H4 (cell line): Measurements from ENCODE around the gene HPGDS. TPM values are rescaled to one million over a fixed set of nuclear protein-coding genes. Genes with fewer than 3 reads are reported as not detected.
"Not testable (repeated sequence)": the region's sequence is repeated elsewhere in the genome, so short reads cannot be mapped to it uniquely, and the experiment has no call there.

Source experiments
- DNase-seq: peaks from one replicate; pipeline ENCODE4 v3.0.0-alpha.2; 2015; ENCODE audit warnings: low spot score
- total RNA-seq: library from RNA; depleted of rRNA; stranded (reverse); fragments of >200 nt; shearing (Covaris generic); gene quantifications from 2 replicates; pipeline ENCODE4 v1.2.3, GENCODE V29; 2014

HPGDS gene
- total RNA-seq, 1 experiment from 2014 or later, result not detected

DNA sequence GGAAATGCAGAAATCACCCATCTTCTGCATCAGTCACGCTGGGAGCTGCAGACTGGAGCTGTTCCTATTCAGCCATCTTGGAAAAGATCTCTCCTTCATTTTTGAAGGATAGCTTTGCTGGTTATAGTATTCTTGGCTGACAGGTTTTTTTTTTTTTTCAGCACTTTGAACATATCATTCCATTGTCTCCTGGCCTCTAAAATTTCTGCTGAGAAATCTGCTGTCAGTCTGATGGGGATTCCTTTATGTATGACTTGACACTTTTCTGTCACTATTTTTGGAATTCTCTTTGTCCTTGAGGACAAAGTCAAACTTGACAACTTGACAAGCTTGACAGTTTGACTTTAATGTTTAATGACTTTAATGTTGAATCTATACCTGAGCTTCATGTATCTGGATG is 16.8 kb downstream of the HPGDS start:
- no peak for DNase-seq

DNA sequence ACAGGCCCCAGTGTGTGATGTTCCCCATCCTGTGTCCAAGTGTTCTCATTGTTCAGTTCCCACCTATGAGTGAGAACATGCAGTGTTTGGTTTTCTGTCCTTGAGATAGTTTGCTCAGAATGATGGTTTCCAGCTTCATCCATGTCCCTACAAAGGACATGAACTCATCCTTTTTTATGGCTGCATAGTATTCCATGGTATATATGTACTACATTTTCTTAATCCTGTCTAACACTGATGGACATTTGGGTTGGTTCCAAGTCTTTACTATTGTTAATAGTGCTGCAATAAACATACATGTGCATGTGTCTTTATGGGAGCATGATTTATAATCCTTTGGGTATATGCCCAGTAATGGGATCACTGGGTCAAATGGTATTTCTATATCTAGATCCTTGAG is 22.7 kb downstream of the HPGDS start:
- DNase-seq, result not testable (repeated sequence)

- DNase-seq, result no peak
Observed at GRCh38 chr4:94307231-94307871, 35.3 kb downstream of the HPGDS start.

DNA sequence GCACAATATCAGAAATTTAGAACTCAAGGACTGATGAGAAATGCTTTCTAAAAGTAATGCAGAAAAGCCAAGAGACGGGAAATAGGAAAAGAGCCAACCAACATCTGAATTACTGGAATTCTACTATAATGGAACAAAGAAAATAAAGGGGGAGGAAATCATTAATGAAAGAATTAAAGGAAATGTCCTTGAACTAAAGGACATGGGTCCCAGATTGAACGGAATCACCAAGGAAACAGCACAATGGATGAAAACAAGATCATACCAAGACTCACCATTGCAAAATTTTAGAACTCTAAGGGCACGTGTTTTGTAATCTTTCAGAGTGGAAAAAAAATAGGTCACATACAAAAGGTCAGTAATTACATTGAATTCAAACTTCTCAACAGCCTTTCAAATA is 35.9 kb downstream of the HPGDS start:
- DNase-seq, result no peak

DNA sequence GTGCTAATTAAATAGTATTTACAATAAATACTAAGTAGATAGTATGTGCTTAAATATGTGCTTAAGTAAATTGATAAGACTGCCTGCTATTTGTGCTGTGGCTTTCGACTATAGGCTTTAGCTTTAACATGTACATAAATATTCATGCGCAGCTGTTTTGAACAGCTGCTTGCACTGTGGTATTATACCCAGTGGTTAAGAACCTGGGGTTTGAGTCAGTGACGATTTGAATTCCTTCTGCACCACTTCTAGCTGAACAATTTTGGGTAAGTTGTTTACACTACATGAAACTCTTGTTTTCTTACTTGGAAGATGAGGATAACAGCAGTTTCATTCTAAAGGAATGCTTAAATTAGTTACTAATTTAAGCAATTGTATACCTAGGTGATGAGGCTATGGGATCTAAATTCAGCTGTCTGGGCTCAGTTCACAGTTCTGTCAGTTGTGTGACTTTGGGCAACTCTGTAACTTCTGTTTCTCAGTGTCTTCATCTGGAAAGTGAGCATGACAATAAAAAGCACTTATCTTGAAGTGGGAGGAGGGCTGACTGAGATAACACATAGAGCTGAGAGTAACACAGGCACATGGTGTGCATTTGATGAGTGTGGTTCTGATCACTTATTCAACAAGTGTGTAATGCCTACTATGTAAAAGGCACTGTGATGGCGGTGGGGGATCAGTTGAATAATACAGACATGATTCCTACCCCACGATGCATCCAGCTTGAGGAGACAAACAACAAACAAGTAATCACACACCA is 37.0 kb downstream of the HPGDS start:
- no peak for DNase-seq

GRCh38 chr4:94304365-94304971 is 38.2 kb downstream of the HPGDS start:
- peak; percentile 13 for DNase-seq

DNA sequence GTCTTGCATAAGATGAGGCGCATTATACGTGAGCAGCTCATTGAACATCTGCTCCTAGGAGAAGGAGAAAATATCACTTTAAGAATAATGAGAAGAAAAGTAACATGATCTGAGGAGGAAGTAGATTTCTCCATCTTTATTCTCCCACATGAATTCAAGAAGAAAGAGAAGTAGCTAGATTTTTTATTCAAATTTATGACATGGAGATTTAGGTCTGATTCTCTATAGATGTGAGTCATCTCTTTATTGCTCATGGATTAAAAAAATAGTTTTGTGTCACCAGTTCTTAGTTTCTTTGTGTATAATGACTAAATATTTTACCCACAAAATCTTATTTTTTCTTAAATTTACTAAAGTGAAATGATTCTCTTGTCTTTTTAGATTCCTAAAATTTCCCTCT is 40.4 kb downstream of the HPGDS start:
- no peak for DNase-seq

GRCh38 chr4:94298725-94299252 is 43.8 kb downstream of the HPGDS start:
- no peak for DNase-seq

DNA sequence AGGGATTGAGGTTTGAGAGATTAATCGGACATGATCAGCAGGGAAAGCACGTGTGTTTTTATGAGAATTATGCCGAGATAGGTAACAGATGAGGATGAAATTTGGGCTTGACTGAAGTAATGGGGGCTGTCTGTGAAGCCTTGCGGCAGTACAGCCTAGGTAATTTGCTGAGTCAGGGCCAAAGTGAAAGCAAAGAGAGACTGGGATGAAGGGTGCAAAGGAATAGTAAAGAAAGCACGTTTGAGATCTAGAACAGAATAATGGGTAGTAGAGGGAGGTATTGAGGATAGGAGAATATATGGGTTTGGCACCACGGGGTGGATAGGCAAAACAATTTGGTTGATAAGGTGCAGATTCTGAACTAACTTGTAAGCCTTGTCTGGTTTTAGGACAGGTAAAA is 47.2 kb downstream of the HPGDS start:
- not testable (repeated sequence) for DNase-seq

DNA sequence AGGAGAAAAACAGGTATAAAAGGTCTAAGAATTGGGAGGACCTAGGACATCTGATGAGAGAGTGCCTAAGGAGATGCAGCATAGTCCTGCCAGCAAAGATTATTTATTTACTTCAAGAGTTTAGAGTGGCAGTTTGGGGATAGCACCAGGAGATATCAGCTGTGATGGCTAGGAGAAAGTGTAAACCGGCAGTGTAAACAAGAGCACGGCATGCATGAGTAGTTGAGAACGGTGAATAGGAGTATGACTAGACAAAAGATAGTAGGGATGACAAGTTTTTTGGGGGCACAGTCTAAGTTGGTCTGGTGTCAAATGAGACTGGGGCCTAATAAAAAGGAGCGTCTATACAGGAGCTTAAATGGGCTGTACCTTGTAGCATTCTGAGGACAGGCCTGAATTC is 48.7 kb downstream of the HPGDS start:
- not testable (repeated sequence) for DNase-seq

- no peak for DNase-seq
Observed at GRCh38 chr4:94290245-94290644, 52.4 kb downstream of the HPGDS start.

DNA sequence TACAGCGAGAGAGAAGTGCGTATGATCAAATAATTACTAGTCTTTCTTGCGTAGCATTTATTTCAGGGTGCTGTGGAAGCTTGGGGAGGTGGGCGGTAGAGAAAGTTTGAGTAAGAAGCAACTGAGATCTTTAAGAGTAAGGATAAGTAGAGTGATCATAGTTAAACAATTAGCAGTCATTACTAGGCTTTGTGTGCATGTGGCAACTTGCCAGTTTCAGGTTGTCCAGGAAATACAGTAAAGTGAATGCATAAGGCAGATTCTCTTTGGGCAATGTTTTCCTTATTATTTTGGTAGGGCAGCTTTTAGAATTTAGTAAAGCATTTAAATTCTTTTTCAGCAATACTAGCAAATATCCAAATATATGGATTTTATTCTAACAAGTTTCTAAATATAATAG is 57.0 kb downstream of the HPGDS start:
- DNase-seq, result no peak

DNA sequence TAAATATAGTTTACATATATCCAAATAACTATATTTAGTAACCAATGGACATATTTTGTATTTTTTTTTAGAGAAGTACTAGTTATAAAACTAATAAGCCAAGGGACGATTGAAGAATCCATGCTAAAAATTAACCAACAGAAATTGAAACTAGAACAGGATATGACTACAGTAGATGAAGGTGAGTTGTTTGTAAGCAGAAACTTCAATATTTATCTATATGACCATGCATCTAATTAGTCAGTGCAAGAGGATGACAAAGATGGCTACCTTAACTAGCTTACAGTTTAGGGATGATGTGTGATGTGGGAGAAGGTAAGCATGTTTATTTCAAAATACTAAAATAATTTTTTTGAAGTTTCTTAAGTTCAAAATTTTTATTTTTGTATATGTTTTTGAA is 57.7 kb downstream of the HPGDS start:
- DNase-seq, result no peak

- no peak for DNase-seq
Observed at GRCh38 chr4:94278781-94279180, 63.9 kb downstream of the HPGDS start.

DNA sequence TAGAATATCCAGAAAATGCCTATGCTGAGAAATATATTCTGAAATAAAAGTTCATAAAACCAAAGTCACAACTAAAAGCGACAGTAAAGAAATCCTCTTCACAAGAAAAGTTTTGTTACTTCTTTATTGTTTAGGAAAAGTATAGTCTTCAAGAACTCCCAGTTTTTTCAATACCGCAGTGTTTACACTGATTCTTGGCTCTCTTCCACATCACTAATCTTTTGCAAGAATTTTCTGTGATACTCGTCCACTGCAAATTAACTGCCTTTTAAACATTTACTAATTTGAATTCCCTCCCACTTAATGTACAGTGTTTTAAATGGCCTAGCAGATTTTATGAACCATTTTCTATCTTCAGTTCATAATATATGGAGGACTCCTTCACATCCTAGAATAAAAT is 65.1 kb downstream of the HPGDS start:
- no peak for DNase-seq

- no peak for DNase-seq
Observed at GRCh38 chr4:94276204-94276603, 66.4 kb downstream of the HPGDS start.

- DNase-seq, result no peak
Observed at GRCh38 chr4:94274912-94275311, 67.7 kb downstream of the HPGDS start.

DNA sequence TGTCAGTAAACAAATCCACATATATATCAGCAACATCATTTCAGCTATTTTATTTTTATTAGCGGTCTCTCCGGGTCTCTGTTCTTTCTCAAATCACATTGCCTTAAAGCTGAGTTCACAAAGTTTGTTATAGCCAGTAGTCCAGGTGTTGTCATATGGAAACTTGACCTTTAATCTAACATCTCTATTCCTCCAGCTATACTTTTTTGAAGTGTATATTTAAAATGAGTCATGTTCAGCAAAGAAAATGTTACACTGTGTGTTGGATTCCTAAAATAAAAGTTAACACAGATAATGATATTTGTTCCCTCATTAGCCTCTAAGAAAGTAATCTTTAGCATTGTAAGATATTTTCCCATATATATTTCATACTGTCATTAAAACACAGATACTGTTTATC is 71.4 kb downstream of the HPGDS start:
- DNase-seq, result no peak

GRCh38 chr4:94267037-94267436 is 75.6 kb downstream of the HPGDS start:
- no peak for DNase-seq

GRCh38 chr4:94262163-94263016 is 80.2 kb downstream of the HPGDS start:
- DNase-seq, result no peak

GRCh38 chr4:94256828-94257227 is 85.8 kb downstream of the HPGDS start:
- DNase-seq, result no peak
